DMS 273 treated with DMSO at 0.1 percent for 48 hours (cell line): Measurements from ENCODE around the gene MINDY3.
"Not testable (repeated sequence)": the region's sequence is repeated elsewhere in the genome, so short reads cannot be mapped to it uniquely, and the experiment has no call there.

Experiments used
- DNase-seq: peaks from one replicate; lab custom pipeline; 2025; lab: John Stamatoyannopoulos, UW

The MINDY3 gene

DNA sequence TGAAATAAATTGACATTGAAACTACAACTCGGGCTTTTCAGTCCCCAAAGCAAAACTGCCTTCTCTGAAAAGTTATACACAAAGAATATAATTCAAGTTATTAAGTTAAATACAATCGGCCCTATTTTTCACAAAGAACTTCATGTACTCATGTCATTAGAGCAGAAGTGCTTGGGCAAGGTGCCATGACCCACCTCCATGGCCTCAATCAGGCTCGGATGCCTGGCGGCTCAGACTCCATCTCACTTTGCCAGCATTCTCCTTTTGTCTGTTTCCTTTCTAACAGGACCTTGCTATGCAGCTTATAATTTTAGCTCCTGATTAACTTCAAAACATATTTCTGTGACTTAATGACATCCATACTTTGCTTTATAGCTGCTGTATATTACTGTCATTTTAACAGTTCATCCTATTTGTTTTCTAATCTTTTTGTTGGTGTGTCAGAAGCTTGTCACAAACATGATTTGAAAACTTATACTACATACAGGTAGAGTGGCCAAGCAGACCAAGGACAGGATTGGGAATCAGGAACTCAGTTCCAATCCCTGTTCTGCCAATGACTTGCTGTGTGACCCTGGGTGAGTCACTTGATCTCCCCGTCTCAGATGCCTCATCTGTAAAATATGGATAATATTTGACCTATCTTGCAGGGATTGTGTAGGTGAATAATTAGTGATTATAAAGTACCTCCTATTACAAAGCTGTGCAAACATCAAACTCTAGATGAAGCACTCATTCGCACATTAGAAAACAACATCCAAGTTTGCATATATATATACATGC lies 79.8 kb downstream of the MINDY3 start:
- DNase-seq, result no peak

DNA sequence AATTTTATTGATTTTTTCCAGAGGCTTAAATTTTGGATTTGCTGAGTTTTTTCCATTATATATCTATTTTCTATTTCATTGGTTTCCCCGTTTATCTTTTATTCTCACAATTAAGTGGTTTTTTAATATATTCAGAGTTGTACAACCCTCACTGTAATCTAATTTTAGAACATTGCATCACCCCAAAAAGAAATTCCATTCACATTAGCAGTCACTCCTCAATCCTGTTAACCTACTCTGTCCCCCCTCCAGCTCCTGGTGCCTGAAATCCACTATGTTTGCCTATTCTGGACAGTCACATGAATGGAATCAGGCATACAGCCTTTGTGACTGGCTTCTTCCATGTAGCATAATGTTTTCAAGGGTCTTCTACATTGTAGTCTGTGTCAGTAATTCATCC lies 84.8 kb downstream of the MINDY3 start:
- DNase-seq, result no peak

DNA sequence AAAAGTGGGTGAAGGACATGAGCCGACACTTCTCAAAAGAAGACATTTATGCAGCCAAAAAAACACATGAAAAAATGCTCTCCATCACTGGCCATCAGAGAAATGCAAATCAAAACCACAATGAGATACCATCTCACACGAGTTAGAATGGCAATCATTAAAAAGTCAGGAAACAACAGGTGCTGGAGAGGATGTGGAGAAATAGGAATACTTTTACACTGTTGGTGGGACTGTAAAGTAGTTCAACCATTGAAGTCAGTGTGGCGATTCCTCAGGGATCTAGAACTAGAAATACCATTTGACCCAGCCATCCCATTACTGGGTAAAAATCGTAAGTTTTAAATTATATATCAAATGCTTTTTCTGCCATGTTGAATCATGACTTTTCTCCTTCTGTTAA lies 85.8 kb downstream of the MINDY3 start:
- not testable (repeated sequence) for DNase-seq

DNA sequence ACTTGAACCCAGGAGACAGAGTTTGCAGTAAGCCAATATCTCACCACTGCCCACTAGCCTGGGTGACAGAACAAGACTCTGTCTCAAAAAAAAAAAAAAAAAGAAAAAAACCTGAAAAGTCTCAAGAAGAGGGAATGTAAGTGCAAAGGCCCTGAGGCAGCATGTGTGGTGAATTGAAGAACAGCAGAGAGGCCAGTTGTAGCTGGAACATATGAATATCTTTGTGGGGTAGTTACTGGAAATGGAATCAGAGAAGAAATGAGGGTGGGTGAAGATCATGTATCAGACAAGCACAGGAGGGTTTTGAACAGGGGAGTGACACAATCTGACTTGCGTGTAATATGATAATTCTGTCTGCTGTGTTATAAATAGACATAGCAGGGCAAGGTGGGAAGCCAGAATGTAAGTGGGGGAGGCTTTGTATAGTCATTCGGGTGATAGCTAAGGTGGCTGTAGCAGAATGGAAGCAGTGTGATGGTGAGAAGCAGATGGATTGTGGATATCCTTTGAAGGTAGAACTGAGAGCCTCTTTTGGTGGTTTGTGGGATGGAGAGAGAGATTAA lies 95.3 kb downstream of the MINDY3 start:
- DNase-seq, result no peak

DNA sequence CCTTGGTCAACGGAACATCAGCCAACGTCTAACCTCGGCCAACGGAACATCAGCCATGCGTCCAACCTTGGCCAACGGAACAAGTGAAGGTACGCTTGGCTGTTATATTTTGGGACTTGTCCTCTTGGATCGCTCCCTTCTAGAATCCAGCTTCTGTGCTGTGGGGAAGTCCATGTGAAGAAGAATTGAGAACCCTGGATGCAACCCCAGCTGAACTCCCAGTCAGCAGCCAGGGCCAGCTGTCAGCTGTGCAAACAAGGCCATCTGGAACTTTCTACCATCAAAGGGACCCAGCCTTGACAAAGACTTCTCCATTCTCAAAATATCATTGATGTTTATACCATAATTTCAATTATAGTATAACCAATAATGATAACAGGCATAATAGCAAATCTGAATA lies 97.3 kb downstream of the MINDY3 start:
- DNase-seq, result peak; percentile 35

DNA sequence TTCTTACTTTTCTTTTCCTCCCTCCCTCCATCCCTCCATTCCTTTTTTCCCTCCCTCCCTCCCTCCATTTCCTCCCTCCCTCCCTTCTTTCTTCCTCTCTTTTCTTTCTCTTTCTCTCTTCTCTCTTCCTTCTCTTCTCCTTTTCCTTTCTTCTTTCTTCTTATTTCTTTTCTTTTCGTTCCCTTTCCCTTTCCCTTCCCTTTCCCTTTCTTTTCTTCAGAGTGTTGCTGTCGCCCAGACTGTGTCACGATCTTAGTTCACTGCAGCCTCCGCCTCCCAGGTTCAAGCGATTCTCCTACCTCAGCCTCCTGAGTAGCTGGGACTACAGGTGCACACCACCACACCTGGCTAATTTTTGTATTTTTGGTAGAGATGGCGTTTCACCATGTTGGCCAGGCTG lies 98.1 kb downstream of the MINDY3 start:
- not testable (repeated sequence) for DNase-seq

DNA sequence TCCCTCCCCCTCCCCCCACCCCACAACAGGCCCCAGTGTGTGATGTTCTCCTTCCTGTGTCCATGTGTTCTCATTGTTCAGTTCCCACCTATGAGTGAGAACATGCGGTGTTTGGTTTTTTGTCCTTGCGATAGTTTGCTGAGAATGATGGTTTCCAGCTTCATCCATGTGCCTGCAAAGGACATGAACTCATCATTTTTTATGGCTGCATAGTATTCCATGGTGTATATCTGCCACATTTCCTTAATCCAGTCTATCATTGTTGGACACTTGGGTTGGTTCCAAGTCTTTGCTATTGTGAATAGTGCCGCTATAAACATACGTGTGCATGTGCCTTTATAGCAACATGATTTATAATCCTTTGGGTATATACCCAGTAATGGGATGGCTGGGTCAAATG lies 99.1 kb downstream of the MINDY3 start:
- not testable (repeated sequence) for DNase-seq

DNA sequence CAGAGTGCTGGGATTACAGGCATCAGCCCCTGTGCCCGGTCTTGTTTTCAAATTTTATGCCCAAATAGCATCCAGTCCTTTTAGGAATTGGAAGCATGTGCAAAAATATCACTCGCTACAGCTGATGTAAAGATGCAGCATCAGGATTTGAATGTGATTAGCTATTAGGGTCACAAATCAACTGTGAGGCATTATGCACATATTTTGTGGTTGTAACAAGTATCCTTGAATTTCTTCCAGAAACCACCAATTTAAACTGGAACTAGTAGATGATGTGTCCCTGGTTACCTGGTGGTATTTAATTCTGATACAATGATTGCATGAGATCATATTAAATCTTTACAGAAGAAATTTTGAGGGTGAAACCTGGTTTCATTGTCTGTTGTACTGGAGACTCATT lies 99.6 kb downstream of the MINDY3 start:
- DNase-seq, result no peak

DNA sequence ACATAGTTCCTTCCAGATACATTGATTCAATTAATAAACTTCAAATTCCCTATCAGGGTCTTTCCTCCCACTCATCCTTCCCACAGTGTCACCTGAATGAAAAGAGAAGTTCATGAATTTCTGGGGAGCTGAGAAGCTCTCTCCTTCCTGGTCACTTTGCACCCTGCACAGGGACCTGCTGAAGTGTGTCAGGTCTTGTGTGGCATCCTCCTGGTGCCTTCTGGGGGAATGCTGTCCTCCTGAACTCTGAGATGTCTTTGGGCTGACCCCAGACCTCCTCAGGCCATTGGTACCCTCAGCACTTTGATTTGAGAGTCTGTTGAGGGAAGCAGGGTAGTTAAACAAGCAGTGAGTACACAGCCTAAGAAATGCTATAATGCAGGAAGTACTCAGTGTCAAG lies 101.0 kb downstream of the MINDY3 start:
- no peak for DNase-seq

DNA sequence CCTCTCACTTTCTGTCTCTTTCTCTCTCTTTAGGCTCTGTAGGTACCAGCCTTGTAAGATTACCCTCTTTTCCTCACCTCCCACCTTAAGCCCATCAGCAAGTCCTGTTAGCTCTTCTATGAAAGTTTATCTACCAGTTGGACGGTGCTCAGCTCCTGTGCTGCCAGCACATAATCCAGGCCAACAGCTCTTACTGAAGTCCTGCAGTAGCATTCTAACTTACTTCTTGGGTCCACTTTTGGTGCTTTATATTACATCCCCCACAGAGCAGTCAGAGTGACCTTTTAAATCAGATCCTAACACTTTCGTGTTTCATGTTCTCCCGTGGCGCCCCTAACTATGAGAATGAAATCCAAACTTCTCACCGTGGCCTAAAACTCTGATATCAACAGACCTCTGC lies 101.7 kb downstream of the MINDY3 start:
- DNase-seq, result no peak

DNA sequence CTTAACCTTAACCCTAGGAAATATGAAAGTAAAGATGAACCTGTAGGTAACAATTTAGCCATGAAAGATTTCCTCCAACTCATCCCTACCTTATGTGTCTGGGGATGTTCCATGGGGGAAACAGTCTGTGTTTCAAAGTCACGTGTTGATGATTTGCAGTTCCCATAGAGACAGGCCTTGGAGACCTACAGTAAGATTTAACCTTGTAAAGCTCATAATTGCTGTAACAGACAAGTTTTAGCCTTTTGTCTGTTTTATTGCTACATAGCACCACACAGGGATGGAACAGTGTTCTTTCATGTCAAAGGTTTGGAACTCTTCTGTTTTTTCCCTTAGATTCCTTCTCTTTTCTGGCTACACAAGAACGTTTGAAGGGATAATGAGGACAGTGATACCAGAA lies 105.4 kb downstream of the MINDY3 start:
- no peak for DNase-seq

DNA sequence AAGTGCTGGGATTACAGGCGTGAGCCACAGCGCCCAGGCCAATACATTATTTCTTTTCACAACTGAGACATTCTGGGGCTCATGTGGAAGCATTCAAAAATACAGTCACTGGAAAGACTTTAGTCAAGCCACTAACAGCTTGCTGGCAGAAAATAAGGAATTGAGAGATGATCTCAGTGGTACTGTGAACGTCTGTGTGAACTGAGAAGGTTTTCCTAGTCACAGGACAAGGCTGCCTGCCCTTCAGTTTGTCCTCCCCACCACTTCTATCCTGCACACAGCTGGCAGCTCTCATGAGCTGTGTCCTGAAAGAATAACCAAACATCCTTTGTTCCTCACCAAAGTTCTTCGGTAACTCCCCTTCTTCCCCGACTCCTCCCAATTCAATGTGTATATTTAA lies 109.3 kb downstream of the MINDY3 start:
- DNase-seq, result no peak

DNA sequence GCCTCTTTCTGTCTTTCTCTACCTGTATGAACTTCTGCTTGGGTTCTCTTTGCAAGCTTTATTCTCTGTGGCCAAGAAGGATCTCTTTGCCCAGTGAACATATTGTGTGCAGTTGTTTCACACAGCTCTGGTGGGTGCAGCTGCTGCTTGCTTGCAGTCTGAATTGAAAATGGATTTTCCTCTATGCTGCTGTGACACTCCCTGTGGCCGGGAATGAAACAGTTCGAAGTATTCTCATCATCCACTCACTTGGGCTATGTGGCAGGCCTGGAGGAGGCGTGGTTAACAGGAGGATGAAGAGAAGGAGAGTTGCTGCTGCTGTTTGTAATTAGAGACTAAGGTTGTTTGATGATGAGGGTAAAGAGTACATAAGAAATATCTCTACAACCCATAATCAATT lies 112.2 kb downstream of the MINDY3 start:
- no peak for DNase-seq

DNA sequence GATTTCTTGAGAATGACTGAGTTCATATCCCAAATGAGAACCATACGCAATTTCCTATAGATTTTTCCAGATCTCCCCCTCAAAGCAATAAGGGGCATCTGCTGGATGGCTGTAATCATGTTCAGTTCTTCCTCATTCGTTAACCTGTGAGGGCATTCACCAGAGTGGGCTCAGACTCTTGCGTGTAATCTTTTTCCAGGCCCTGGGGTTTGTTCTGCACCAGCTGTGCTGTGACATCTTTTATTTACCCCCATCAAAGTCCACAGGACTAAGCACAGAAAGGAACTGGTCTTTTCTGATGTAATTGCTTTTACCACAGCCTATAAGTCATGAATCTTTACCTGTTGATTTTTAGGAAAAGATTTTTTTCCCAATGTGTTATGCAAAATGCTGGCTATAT lies 112.7 kb downstream of the MINDY3 start:
- no peak for DNase-seq

DNA sequence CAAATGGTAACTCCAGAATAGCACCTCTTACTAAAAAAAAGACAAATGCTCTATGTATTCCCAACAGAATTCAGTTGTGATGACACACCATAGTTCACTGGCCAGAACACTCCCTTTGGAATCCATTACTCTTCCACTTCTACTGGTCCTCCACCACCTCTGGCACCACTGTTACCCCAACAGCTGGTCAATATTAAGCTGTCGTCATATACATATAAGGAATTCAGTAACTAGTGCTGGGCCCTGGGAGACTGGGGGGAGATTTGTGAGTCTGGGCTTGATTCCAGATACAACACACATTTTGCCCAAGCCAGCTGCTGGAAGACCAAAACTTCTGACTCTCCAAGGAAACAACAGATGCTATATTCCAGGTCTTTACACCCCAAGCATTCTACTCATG lies 114.6 kb downstream of the MINDY3 start:
- DNase-seq, result peak; percentile 79

DNA sequence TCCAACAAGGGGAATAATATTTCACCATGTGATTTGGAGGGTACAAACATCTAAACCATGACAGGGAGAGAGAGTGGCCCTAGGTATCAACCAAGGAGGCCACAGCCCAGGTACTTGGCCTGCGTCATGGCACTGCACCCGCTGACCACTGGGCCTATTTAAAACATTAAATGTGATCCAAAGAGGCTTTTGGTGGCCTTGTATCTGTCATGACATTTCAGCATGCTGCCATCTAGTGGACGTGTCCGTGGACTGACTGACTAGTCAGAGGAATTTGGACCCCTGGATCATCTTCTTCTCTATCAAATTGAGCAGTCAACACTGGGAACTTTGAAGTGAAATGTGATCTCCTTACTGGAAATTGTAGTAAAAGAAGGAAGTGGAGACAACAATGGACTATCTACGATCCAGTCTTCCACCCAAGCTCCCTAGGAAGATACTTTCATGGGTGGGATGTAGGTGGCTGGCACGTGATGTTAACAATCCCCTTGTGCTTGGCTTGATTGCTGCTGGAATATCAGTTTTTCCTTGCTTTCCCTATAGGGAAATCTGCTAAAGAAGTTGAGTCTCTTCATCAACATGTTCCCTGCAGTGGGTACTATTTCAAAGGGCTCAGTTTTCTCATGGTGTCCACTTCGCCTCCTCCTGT lies 116.0 kb downstream of the MINDY3 start:
- DNase-seq, result no peak

DNA sequence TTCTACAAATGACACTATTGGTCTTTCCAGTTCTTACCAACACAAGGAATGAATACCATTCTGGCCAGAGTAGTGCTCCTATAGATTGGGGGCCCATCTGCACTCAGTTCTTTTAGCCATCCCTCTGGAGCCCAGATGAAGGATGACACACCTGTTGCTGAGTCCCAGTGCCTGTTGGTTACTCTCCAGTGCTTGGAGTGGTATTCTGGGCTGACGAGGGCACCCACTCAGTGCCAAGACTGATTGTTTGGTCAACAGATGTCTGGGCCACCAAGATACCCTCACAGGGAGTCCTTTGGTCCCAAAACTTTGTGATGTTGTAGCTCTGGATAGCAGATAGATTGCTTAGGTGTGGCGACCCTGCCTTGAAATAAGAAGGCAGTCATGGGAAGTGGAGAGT lies 116.9 kb downstream of the MINDY3 start:
- no peak for DNase-seq

DNA sequence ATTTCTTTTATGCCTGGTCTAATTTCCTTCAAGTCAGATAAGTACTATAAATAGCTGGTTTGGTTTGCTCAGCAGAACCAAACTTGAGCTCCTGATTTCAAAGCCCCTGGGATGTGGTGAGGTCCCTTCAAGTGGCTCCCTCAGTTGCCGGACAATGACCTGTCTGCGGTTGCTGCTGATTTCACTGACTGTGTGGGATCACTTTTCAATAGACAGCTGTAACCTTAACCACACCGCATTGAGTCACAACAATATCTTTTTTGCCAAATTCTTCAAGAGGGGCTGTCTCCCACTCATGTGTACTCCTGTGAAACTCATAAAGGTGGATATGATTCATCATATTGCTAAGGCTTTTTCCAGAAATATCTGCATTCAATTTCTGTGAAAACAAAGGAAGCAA lies 117.5 kb downstream of the MINDY3 start:
- no peak for DNase-seq

DNA sequence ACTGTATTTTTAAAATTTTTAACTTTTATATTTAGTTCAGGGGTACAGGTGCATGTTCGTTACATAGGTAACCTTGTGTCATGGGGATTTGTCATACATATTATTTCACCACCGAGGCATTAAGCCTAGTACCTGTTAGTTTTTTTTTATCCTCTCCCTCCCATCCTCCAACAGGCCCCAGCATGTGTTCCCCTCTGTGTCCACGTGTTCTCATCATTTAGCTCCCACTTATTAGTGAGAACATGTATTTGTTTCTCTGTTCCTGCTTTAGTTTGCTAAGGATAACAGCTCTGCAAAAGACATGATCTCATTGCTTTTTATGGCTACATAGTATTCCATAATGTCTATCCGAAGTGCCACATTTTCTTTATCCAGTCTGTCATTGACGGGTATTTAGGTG lies 118.2 kb downstream of the MINDY3 start:
- DNase-seq, result no peak

DNA sequence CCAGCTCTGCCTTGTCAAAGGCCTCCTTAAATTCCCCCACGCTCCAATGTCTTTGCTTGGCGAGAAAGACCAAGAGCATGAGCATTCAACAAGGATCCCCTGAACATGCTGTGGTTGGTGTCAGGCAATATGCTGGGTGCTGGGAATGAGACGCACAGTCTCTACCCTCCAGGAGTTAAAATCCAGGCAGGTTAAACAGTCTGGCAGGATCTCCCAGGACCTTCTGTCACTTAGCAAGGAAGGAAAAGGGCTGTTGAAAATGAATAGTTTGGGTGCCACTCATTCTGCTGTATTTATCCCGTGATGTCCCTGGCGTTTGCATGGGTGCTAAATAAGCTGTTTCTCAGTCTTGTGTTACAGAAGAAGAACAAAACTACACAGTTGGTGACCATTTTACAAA lies 118.7 kb downstream of the MINDY3 start:
- no peak for DNase-seq

DNA sequence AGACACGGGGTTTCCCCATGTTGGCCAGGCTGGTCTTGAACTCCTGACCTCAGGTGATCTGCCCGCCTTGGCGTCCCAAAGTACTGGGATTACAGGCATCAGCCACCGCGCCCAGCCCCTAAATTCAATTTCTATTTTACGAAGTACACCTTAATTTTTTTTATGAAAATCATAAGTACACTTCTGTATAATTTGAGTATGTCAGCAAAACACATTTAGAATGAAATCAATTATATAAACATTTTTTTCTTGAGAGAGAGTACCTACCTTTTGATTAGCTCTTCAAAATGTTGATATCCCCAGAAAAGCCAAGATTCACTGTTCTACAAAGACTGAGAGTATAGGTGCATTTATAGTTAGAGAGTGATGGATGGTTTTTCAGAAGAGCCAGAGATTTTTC lies 120.0 kb downstream of the MINDY3 start:
- DNase-seq, result no peak

DNA sequence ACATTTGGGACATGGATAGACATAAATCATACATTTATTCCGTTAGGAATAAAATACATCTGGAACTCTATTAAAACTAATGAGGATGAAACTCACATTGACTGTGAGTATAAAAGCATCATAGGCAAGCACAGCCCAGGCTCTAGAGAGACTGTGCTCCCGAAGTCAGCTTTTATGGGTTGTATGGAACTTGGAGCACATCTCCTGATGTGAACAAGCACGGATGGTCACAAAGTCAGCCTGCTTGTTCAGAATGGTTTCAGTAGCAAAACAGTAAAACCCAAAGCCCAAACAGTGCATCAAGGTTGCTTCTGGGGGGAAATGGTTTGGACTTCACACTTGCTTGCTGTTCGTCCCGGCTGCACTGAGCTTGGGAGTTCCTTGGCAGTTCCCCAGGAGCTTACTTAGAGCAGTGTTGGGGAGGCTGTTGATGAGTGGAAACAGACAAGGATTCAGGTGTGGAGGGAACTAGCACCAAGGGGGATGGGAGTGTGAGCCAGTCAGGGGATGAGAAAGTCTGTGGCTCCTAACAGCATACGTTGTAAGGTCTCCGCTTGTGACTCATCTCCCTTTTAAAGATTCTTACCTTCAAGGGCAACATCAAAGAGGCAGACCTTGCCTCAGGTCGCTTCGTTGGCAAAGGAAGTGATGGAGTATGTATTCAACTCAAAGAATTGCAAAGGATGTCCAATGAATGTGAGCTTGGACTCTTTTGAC lies 120.9 kb downstream of the MINDY3 start:
- no peak for DNase-seq
